HG03520 (cell line): ENCODE measurements around the gene ZNF235.
A peak's percentile ranks its signal among the peaks of the same experiment; 100 is the strongest.
"Not testable (repeated sequence)": the region's sequence is repeated elsewhere in the genome, so short reads cannot be mapped to it uniquely, and the experiment has no call there.

Experiments used
- ATAC-seq: cut with Tn5 transposase; IDR thresholded peaks from one replicate; pipeline ENCODE4 v1.9.1; 2021; ENCODE audit warnings: mild to moderate bottlenecking, moderate library complexity; ENCODE audit not compliant: unreplicated experiment

Gene ZNF235

GRCh38 chr19:44304659-44305193 is at the start of gene ZNF235:
ZNF235 (minus strand) TSS chr19:44305025; CDS start chr19:44303404, 1,621 bp downstream.
- peak; percentile 85 for ATAC-seq

GRCh38 chr19:44346556-44346955 is 41.7 kb upstream of the ZNF235 start:
- ATAC-seq: no peak

GRCh38 chr19:44345959-44346358 is 41.1 kb upstream of the ZNF235 start:
- ATAC-seq: no peak

- ATAC-seq: no peak
These were observed 39.4 kb upstream of the ZNF235 start for GRCh38 chr19:44344255-44344654.

GRCh38 chr19:44341794-44342193 is 37.0 kb upstream of the ZNF235 start:
- no peak for ATAC-seq

GRCh38 chr19:44334639-44335038 is 29.8 kb upstream of the ZNF235 start:
- ATAC-seq: not testable (repeated sequence)

- no peak for ATAC-seq
These were observed 27.3 kb upstream of the ZNF235 start for GRCh38 chr19:44332145-44332544.

- no peak for ATAC-seq
These were observed 11.1 kb upstream of the ZNF235 start for GRCh38 chr19:44315883-44316282.

- no peak for ATAC-seq
These were observed 8.4 kb upstream of the ZNF235 start for GRCh38 chr19:44313231-44313630.

- no peak for ATAC-seq
These were observed 3.2 kb upstream of the ZNF235 start for GRCh38 chr19:44308011-44308410.

GRCh38 chr19:44306283-44306682 is 1.5 kb upstream of the ZNF235 start:
- no peak for ATAC-seq

GRCh38 chr19:44305457-44305856 is 632 bp upstream of the ZNF235 start:
- ATAC-seq: no peak

- no peak for ATAC-seq
These were observed 753 bp downstream of the ZNF235 start for GRCh38 chr19:44303976-44304568.

GRCh38 chr19:44303320-44303719 is 1.5 kb downstream of the ZNF235 start:
- ATAC-seq: no peak

GRCh38 chr19:44284968-44285367 is 19.9 kb downstream of the ZNF235 start:
- ATAC-seq: no peak

GRCh38 chr19:44282846-44283245 is 22.0 kb downstream of the ZNF235 start:
- no peak for ATAC-seq

- ATAC-seq: no peak
These were observed 23.9 kb downstream of the ZNF235 start for GRCh38 chr19:44280916-44281315.

- no peak for ATAC-seq
These were observed 26.6 kb downstream of the ZNF235 start for GRCh38 chr19:44278181-44278690.

GRCh38 chr19:44277331-44277730 is 27.5 kb downstream of the ZNF235 start:
- no peak for ATAC-seq

GRCh38 chr19:44260695-44261446 is 44.0 kb downstream of the ZNF235 start:
- ATAC-seq: no peak

GRCh38 chr19:44260343-44260681 is 44.5 kb downstream of the ZNF235 start:
- no peak for ATAC-seq

GRCh38 chr19:44258835-44259413 is 45.9 kb downstream of the ZNF235 start:
- no peak for ATAC-seq
